ENCODE measurements around the gene PARD3B.

PARD3B gene

GRCh38 chr2:204763974-204764703 is 218.9 kb downstream of the PARD3B start:
- in situ Hi-C loops (cut with MboI; ENCODE audit: low sequenced_read_pairs, unreplicated experiment) = no loop called here
- TF ChIP-seq, protein P1, sequence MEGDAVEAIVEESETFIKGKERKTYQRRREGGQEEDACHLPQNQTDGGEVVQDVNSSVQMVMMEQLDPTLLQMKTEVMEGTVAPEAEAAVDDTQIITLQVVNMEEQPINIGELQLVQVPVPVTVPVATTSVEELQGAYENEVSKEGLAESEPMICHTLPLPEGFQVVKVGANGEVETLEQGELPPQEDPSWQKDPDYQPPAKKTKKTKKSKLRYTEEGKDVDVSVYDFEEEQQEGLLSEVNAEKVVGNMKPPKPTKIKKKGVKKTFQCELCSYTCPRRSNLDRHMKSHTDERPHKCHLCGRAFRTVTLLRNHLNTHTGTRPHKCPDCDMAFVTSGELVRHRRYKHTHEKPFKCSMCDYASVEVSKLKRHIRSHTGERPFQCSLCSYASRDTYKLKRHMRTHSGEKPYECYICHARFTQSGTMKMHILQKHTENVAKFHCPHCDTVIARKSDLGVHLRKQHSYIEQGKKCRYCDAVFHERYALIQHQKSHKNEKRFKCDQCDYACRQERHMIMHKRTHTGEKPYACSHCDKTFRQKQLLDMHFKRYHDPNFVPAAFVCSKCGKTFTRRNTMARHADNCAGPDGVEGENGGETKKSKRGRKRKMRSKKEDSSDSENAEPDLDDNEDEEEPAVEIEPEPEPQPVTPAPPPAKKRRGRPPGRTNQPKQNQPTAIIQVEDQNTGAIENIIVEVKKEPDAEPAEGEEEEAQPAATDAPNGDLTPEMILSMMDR (IDR thresholded peaks at IDR 0.05; ENCODE audit: borderline replicate concordance, control extremely low read depth, extremely low read depth, insufficient read depth, missing control alignments) = no peak
- no peak for DNase-seq (ENCODE audit: low spot score)

DNA sequence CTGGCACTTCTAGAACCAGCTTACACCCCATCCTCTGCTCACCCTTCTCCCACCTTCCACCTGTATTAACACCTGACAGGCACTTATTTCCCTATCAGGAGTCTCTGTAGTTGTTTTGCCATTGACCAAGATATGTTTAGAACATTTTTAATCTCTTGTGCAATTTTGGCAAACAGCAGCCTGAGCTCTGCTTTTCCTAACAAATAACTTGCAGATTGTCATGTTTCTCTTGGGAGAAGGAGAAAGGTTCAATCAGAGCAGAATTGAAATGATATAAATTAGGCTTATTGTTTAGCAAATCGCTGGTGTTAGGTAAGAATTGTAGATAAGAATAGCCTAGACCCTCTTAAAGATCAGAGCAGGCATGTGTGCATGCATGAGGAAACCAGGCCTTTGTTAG is 225.5 kb downstream of the PARD3B start:
- in situ Hi-C loops (cut with MboI; ENCODE audit: low sequenced_read_pairs, unreplicated experiment) = no loop called here
- TF ChIP-seq, protein P1 (IDR thresholded peaks at IDR 0.05; ENCODE audit: borderline replicate concordance, control extremely low read depth, extremely low read depth, insufficient read depth, missing control alignments) = no peak
- DNase-seq (ENCODE audit: low spot score) = no peak

GRCh38 chr2:204771721-204772120 is 226.4 kb downstream of the PARD3B start:
- no peak for DNase-seq (ENCODE audit: low spot score)
- in situ Hi-C loops (cut with MboI; ENCODE audit: low sequenced_read_pairs, unreplicated experiment) = no loop called here
- TF ChIP-seq, protein P1 (IDR thresholded peaks at IDR 0.05; ENCODE audit: borderline replicate concordance, control extremely low read depth, extremely low read depth, insufficient read depth, missing control alignments) = no peak

GRCh38 chr2:204772546-204772945 is 227.3 kb downstream of the PARD3B start:
- TF ChIP-seq, protein P1 (IDR thresholded peaks at IDR 0.05; ENCODE audit: borderline replicate concordance, control extremely low read depth, extremely low read depth, insufficient read depth, missing control alignments) = no peak
- in situ Hi-C loops (cut with MboI; ENCODE audit: low sequenced_read_pairs, unreplicated experiment) = no loop called here
- DNase-seq (ENCODE audit: low spot score) = no peak

GRCh38 chr2:204775766-204776165 is 230.5 kb downstream of the PARD3B start:
- TF ChIP-seq, protein P1 (IDR thresholded peaks at IDR 0.05; ENCODE audit: borderline replicate concordance, control extremely low read depth, extremely low read depth, insufficient read depth, missing control alignments) = no peak
- in situ Hi-C loops (cut with MboI; ENCODE audit: low sequenced_read_pairs, unreplicated experiment) = no loop called here
- DNase-seq (ENCODE audit: low spot score) = no peak

DNA sequence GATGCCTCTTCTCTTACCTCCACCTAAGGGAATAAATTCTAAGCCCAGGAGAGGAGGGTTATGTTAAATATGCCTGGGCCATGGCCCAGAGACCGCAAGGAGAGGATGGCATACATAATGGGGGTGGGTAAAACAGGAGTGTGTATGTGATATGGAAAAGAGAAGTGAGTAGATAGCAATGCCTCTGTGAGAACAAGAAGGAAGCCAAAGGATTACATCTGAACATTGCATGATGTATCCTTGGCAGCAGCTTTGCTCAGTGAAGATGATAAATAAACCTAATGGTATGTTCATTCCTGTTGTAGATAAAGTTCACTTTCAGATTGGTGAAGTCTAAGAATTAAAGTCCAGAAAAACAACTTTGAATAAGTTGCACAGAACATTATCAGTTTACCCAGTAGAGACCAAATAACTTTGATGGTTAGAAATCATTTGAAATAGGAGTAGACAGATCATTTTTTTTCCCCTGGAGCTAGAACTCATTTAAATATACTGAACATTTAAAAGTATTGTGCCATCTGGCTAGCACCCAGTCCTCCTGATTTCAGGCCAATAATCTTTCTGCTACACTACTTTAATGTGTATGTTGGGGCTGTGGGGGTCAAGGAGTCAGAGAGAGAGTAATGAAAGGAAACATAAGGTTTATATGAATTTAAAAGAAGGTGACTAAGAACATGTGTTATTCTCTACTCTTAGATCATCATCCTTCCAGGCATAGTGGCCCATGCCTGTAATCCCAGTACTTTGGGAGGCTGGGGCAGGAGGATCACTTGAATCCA is 231.7 kb downstream of the PARD3B start:
- no peak for DNase-seq (ENCODE audit: low spot score)
- TF ChIP-seq, protein P1 (IDR thresholded peaks at IDR 0.05; ENCODE audit: borderline replicate concordance, control extremely low read depth, extremely low read depth, insufficient read depth, missing control alignments) = no peak
- in situ Hi-C loops (cut with MboI; ENCODE audit: low sequenced_read_pairs, unreplicated experiment) = no loop called here

Data from GM13976 (cell line).